ENCODE results near the gene BRI3. TPM values are rescaled to one million over a fixed set of nuclear protein-coding genes. Genes with fewer than 3 reads are reported as not detected.
A peak's percentile ranks its signal among the peaks of the same experiment; 100 is the strongest.

The BRI3 gene
- total RNA-seq, 1 experiment from 2014 or later: 102 TPM

DNA sequence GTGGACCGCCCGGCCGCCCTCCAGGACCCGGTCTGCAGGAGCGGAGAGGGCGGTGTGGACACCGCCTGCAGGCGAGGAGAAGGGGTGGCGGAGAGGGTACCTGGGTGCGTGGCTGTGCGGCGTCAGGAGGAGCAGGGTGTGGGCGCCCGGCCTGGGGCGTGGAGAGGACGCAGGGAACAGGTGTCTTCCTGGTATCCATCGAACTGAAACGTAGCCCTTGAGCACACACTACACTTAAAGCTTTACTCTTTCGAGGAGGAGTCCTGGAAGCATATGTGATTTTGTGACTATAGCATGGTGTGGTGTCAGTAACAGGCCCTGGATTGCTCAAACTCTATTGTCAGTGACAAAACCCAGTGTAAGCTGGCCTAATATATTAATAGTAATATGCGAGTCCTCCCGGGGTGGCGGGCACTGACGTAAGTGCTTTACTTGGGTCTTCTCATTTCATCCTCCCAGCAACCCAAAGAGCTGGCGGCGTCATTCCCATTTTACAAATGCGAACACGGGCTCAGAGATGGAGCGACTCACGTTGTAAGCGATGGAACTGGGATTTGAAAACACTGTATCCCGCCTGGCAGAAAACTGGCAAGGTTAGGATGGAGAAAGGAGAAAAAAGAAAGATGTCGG is 28.9 kb upstream of the BRI3 start:
- H3K9ac ChIP-seq (ENCODE audit: low read length): peak overlapping the region; percentile 83
- DNase-seq (ENCODE audit: low read depth, low spot score) (no peak), ATAC-seq (peak; percentile 49)
- H3K27ac ChIP-seq (ENCODE audit: low read depth, low read length): peak overlapping the region; percentile 70
- peak overlapping the region; percentile 99 for H3K4me2 ChIP-seq (ENCODE audit: low read length)
- no peaks in the 10 kb centered on the region for H3K36me3 ChIP-seq (ENCODE audit: control insufficient read depth in 1 of 2, insufficient read depth in 2 of 2, low read length in 2 of 2)
- H3K27me3 ChIP-seq (ENCODE audit: insufficient read depth, low read length): no peaks in the 10 kb centered on the region
- POLR2A ChIA-PET: no interaction called here
- RAD21 ChIA-PET (ENCODE audit: low non-redundant PET in 1 of 2, low total read pairs in 2 of 2, uncharacterized antibody in 2 of 2, unreplicated experiment in 2 of 2): no interaction called here
- intact Hi-C loops (cut with micrococcal nuclease): no loop called here
- peaks cover 14 to 22% of the 10 kb centered on the region in 2 experiments for H3K4me1 ChIP-seq (ENCODE audit: control insufficient read depth in 1 of 2, insufficient read depth in 2 of 2, low read length in 2 of 2)
- CTCF ChIA-PET: interaction anchor here (1.3 kb wide), 1 partner anchor 15 kb away, joined by 3 read pairs; no protein-coding TSS in a partner anchor
- TF ChIP-seq POLR2A (IDR thresholded peaks at IDR 0.05; ENCODE audit: borderline replicate concordance, extremely low read depth, insufficient read depth, insufficient read length) (peak; percentile 11), ZFX (IDR thresholded peaks at IDR 0.05) (peak; percentile 54; the same call in 1 of the 2 replicates)
- TF ChIP-seq, protein P1, sequence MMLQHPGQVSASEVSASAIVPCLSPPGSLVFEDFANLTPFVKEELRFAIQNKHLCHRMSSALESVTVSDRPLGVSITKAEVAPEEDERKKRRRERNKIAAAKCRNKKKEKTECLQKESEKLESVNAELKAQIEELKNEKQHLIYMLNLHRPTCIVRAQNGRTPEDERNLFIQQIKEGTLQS (IDR thresholded peaks at IDR 0.05): no peak
- H3K79me2 ChIP-seq (ENCODE audit: insufficient read depth, low read length): peaks cover 31% of the 10 kb centered on the region
- no peaks in the 10 kb centered on the region for H4K20me1 ChIP-seq (ENCODE audit: insufficient read depth)
- H3K9me3 ChIP-seq (ENCODE audit: control insufficient read depth in 1 of 2, insufficient read depth in 1 of 2, low read depth in 1 of 2, low read length in 2 of 2): no peaks in the 10 kb centered on the region
- H3K9me2 ChIP-seq (ENCODE audit: insufficient read depth): no peaks in the 10 kb centered on the region
- TSS peak; percentile 73 for BruUV-seq (replicated peaks)
- H3K4me3 ChIP-seq (replicated peaks in 1 of 2; ENCODE audit: low read depth in 1 of 2, low read length in 2 of 2): peak overlapping the region; percentile 89 to 96
- no peak overlapping the region for H2AFZ ChIP-seq (ENCODE audit: low read depth, low read length, poor library complexity, severe bottlenecking)

DNA sequence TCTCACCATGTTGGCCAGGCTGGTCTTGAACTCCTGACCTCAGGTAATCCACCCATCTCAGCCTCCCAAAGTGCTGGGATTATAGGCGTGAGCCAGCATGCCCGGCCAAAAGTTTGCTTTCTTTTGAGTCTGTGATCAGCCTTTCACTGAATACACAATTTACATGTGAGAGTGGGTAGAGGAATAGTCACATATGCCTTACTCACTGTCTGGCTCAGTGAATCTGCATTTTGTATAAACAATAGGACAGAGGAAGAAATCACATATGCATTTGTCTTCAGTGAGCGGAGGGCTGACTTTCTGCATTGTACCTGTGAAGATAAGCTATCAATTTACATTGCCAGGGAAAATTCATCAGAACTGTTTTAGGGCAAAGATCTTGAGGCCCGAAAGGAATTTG is 27.0 kb upstream of the BRI3 start:
- peaks cover 14 to 22% of the 10 kb centered on the region in 2 experiments for H3K4me1 ChIP-seq (ENCODE audit: control insufficient read depth in 1 of 2, insufficient read depth in 2 of 2, low read length in 2 of 2)
- no peak overlapping the region for H3K4me3 ChIP-seq (replicated peaks in 1 of 2; ENCODE audit: low read depth in 1 of 2, low read length in 2 of 2)
- BruUV-seq (replicated peaks): no TSS peak
- no peaks in the 10 kb centered on the region for H3K27me3 ChIP-seq (ENCODE audit: insufficient read depth, low read length)
- H3K4me2 ChIP-seq (ENCODE audit: low read length): no peak overlapping the region
- RAD21 ChIA-PET (ENCODE audit: low non-redundant PET in 1 of 2, low total read pairs in 2 of 2, uncharacterized antibody in 2 of 2, unreplicated experiment in 2 of 2): no interaction called here
- no peak overlapping the region for H2AFZ ChIP-seq (ENCODE audit: low read depth, low read length, poor library complexity, severe bottlenecking)
- H3K36me3 ChIP-seq (ENCODE audit: control insufficient read depth in 1 of 2, insufficient read depth in 2 of 2, low read length in 2 of 2): no peaks in the 10 kb centered on the region
- no peak overlapping the region for H3K9ac ChIP-seq (ENCODE audit: low read length)
- peaks cover 31% of the 10 kb centered on the region for H3K79me2 ChIP-seq (ENCODE audit: insufficient read depth, low read length)
- POLR2A ChIA-PET: no interaction called here
- H3K9me3 ChIP-seq (ENCODE audit: control insufficient read depth in 1 of 2, insufficient read depth in 1 of 2, low read depth in 1 of 2, low read length in 2 of 2): no peaks in the 10 kb centered on the region
- no peak for TF ChIP-seq CEBPB (IDR thresholded peaks at IDR 0.05; ENCODE audit: low read depth)
- no peak for TF ChIP-seq ELF1 (IDR thresholded peaks at IDR 0.05; ENCODE audit: borderline replicate concordance, low read depth)
- TF ChIP-seq POLR2AphosphoS5 (IDR thresholded peaks at IDR 0.05; ENCODE audit: low read depth, low read length): no peak
- no peak for TF ChIP-seq RAD21 (IDR thresholded peaks at IDR 0.05; ENCODE audit: low read depth)
- TF ChIP-seq SRF (IDR thresholded peaks at IDR 0.05; ENCODE audit: low read depth): no peak
- no peak for TF ChIP-seq EZH2phosphoT487 (IDR thresholded peaks at IDR 0.05; ENCODE audit: borderline replicate concordance)
- TF ChIP-seq, protein P1 (IDR thresholded peaks at IDR 0.05): no peak
- TF ChIP-seq EGR1 (IDR thresholded peaks at IDR 0.05; ENCODE audit: low read depth): no peak
- TF ChIP-seq, protein P2, sequence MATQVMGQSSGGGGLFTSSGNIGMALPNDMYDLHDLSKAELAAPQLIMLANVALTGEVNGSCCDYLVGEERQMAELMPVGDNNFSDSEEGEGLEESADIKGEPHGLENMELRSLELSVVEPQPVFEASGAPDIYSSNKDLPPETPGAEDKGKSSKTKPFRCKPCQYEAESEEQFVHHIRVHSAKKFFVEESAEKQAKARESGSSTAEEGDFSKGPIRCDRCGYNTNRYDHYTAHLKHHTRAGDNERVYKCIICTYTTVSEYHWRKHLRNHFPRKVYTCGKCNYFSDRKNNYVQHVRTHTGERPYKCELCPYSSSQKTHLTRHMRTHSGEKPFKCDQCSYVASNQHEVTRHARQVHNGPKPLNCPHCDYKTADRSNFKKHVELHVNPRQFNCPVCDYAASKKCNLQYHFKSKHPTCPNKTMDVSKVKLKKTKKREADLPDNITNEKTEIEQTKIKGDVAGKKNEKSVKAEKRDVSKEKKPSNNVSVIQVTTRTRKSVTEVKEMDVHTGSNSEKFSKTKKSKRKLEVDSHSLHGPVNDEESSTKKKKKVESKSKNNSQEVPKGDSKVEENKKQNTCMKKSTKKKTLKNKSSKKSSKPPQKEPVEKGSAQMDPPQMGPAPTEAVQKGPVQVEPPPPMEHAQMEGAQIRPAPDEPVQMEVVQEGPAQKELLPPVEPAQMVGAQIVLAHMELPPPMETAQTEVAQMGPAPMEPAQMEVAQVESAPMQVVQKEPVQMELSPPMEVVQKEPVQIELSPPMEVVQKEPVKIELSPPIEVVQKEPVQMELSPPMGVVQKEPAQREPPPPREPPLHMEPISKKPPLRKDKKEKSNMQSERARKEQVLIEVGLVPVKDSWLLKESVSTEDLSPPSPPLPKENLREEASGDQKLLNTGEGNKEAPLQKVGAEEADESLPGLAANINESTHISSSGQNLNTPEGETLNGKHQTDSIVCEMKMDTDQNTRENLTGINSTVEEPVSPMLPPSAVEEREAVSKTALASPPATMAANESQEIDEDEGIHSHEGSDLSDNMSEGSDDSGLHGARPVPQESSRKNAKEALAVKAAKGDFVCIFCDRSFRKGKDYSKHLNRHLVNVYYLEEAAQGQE (IDR thresholded peaks at IDR 0.05; ENCODE audit: low read depth): no peak
- no peak for TF ChIP-seq SIN3A (IDR thresholded peaks at IDR 0.05; ENCODE audit: low read depth)
- TF ChIP-seq FOSL1 (IDR thresholded peaks at IDR 0.05; ENCODE audit: low read depth): no peak
- TF ChIP-seq YY1 (IDR thresholded peaks at IDR 0.05; ENCODE audit: extremely low read depth, insufficient replicate concordance, low read depth, low read length): no peak
- TF ChIP-seq POLR2A (IDR thresholded peaks at IDR 0.05; ENCODE audit: borderline replicate concordance, extremely low read depth, insufficient read depth, insufficient read length): no peak
- DNase-seq (ENCODE audit: low read depth, low spot score) (no peak), ATAC-seq (no peak)
- H4K20me1 ChIP-seq (ENCODE audit: insufficient read depth): no peaks in the 10 kb centered on the region
- no peak overlapping the region for H3K27ac ChIP-seq (ENCODE audit: low read depth, low read length)
- H3K9me2 ChIP-seq (ENCODE audit: insufficient read depth): no peaks in the 10 kb centered on the region
- CTCF ChIA-PET: interaction anchor here (1.3 kb wide), 1 partner anchor 12 kb away, joined by 3 read pairs; no protein-coding TSS in a partner anchor
- intact Hi-C loops (cut with micrococcal nuclease): no loop called here

Measured in HCT116 (cell line).